Measurements from ENCODE around the gene WIZ.

WIZ gene

DNA sequence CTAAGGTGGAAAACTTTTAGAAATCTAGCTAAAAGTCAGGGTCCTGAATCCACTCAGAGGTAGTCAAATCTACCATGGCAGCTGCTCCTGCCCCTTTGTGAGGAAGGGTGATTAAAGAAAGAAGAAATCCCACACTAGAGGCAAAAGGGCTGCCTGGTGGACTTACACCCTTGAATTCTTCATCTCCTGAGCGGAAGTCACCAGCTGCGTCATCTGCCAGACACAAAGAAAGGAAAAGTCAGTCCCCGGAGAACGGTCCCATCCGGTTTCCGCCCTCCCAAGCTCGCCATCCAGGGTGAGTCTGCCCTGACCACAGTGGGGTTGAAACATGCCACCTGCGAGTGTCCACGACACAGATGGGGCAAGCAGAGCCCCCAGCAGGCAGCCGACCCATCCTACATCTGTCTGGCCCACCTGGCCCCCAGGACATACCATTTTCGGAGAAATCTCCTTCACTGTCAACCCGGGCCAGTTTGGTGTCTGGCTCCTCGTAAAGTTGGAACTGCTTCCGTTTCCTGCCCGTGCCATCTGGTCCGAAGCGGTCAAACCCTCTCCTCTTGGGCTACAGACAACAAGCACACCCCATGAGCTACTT lies 77.9 kb downstream of the WIZ start:
- no peak for DNase-seq

- DNase-seq: no peak
These were observed 78.6 kb downstream of the WIZ start for GRCh38 chr19:15371119-15371518.

Data from activated naive CD4-positive, alpha-beta T cell treated with Interleukin-2 at 50 U/mL for 16 hours (primary cell).